Hepatocyte (in vitro differentiated cells): ENCODE data around the gene ADAM10.

Source experiments
- CTCF ChIP-seq: fragments of 200-600 bp; sonication (generic); IDR thresholded peaks from 2 replicates; pipeline ENCODE4 v1.5.1; 2016; ENCODE audit warnings: antibody characterized with exemption, mild to moderate bottlenecking; ENCODE audit not compliant: poor library complexity
- EZH2 ChIP-seq: fragments of 200-600 bp; sonication (generic); IDR thresholded peaks from 2 replicates; pipeline ENCODE4 v1.6.1; 2016; ENCODE audit warnings: antibody characterized with exemption, mild to moderate bottlenecking, borderline replicate concordance
- EZH2phosphoT487 ChIP-seq: fragments of 200-600 bp; sonication (generic); IDR thresholded peaks from one replicate; pipeline ENCODE4 v1.6.1; 2018; ENCODE audit warnings: antibody characterized with exemption, mild to moderate bottlenecking, low read depth, moderate library complexity; ENCODE audit not compliant: unreplicated experiment, severe bottlenecking

GRCh38 chr15:58546066-58546591 is 203.4 kb downstream of the ADAM10 start:
- TF ChIP-seq CTCF, result no peak
- no peak for TF ChIP-seq EZH2phosphoT487
- TF ChIP-seq EZH2, result no peak
